Measurements from ENCODE around the gene TBCK.
"Not testable (repeated sequence)": the region's sequence is repeated elsewhere in the genome, so short reads cannot be mapped to it uniquely, and the experiment has no call there.

Gene TBCK

GRCh38 chr4:106208481-106209460 lies 107.2 kb downstream of the TBCK start:
- DNase-seq = no peak

GRCh38 chr4:106201373-106201772 lies 114.6 kb downstream of the TBCK start:
- DNase-seq = no peak

- DNase-seq = no peak
These were observed 120.5 kb downstream of the TBCK start for GRCh38 chr4:106195435-106195950.

DNA sequence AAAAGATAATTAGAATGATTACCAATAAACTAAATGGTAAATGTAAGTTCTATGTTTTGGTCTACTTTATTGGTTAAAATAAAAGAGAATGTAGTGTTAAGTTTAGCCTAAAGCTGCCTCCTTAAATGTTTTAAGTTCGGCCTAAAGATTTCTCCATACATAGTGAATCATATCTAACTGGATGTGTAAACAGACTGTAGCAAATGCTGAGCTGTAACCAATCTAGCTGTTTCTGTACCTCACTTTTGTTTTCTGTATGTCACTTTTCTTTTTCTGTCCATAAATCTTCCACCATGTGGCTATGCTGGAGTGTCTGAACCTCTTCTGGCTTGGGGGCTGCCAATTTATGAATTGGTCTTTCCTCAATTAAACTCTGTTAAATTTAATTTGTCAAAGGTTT lies 121.2 kb downstream of the TBCK start:
- DNase-seq = no peak

- DNase-seq = no peak
These were observed 123.9 kb downstream of the TBCK start for GRCh38 chr4:106192131-106192530.

GRCh38 chr4:106186201-106186600 lies 129.8 kb downstream of the TBCK start:
- DNase-seq = no peak

DNA sequence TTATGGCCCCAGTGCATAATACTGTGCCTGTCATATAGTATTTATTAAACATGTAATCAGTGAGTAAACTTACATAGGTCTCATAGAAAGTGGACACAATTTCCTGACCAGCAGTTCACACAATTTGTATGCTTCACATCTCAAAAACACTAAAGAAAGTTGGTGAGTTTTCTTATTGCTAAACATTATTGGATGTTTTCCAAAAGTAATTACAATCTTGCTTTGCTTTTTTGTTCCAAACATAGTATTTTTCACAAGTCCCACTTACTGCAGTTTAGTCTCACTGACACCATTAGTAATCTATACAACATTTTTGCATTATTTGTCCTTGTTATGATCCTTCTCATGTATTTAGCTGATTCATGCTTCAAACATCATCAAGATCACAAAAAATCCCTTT lies 132.5 kb downstream of the TBCK start:
- DNase-seq = no peak

- no peak for DNase-seq
These were observed 143.1 kb downstream of the TBCK start for GRCh38 chr4:106172861-106173260.

DNA sequence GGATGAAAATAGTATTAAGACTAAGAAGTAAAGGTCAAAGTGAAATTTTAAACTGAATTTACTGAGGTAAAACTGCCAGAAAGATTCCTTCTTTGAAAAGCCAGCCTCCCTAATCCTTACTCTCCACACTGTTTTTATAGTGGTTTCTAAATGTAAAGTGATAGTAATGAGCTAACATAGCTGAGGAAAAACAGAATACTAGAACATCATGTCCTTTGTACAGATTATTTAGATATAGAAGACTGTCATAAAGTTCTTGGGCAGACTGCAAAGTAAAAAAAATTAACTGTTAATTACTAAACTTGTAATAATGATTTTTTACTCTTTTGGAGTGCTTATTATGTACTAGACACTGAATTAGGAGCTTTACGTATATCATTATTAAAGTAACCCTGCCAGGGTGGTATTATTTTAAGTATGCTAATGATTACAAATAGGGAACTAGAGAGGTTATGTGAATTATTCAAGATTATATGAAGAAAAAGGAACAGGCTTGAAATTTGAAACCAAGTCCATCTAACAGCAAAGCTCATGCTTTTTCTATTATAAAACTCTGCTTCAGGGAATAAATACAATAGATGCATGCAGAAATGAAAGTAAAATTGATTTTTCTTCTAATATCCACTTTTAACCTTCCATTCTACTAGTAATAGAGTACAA lies 150.5 kb downstream of the TBCK start:
- DNase-seq = no peak

DNA sequence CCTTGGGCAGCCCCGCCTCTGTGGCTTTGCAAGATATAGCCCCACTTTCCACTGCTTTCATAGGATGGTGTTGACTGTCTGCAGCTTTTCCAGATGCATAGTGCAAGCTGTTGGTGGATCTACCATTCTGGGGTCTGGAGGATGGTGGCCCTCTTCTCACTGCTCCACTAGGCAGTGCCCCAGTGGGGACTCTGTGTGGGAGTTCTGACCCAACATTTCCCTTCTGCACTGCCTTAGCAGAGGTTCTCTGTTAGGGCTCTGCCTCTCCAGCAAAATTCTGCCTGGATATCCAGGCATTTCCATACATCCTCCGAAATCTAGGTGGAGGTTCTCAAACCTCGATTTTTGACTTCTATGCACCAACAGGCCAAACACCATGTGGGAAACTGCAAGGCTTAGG lies 153.7 kb downstream of the TBCK start:
- no peak for DNase-seq

GRCh38 chr4:106160560-106160959 lies 155.4 kb downstream of the TBCK start:
- DNase-seq = no peak

- no peak for DNase-seq
These were observed 166.1 kb downstream of the TBCK start for GRCh38 chr4:106149911-106150310.

- no peak for DNase-seq
These were observed 167.0 kb downstream of the TBCK start for GRCh38 chr4:106149026-106149425.

DNA sequence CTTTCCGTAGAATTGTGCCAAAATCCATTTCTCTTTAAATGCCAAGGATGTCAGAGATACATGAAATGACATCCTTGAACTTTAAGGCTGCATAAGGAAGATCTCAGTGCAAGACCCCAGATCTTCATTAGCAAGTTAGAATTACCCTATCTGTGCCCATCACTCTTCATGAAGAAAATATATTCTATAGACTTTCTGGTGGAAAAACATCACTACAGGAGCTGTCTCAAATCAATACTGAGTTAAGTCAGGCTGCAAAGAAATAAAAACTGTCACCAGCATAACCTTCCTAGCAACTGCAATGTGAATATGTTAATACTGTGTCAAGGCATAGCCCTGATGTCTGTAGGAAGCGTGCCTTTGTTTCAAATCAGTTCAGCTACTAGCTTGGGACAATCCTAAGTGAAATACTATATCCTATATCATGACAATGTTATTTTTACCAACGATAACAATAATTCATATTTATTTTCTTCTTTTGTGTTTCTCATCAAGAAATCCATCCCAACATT lies 173.3 kb downstream of the TBCK start:
- DNase-seq = no peak

DNA sequence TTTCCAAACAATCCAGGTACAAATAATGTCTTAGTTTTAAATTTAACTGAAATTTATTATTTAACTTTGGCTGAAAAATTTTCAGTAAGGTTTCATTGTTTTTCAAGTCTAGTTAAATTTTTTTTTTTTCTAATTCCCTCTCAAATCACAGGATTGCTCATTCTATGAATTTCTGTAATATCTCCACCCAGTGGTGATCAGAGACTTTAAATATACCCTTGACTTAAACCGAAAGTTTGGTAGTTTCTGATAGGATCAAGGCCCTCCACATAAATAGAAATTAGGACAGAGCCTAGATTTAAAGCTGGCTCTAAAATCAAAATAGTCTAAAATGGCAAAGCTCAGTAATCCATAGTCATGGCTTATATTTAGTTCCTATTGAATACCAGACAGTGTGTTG lies 175.4 kb downstream of the TBCK start:
- DNase-seq = no peak

- no peak for DNase-seq
These were observed 179.2 kb downstream of the TBCK start for GRCh38 chr4:106136777-106137331.

- no peak for DNase-seq
These were observed 184.0 kb downstream of the TBCK start for GRCh38 chr4:106132045-106132444.

GRCh38 chr4:106126062-106126461 lies 189.9 kb downstream of the TBCK start:
- DNase-seq = no peak

- not testable (repeated sequence) for DNase-seq
These were observed 196.0 kb downstream of the TBCK start for GRCh38 chr4:106119949-106120555.

DNA sequence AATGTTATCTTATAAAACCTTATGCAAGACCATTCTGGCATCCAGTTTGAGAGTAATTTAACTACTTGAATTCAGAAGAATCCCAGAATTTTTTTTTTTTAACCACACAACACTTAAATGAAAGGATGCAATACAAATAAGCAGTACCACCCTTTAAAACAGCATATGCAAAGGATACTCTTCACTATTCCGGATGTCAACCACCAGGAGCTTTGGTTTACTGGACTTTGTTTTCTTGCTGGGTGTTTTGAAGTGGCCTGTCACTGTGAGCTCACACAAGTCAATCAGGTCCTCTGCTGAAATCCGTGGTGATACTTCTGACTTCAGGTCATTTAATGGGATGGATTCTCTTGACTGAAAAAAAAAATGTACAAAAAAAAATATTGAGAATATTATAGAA lies 200.0 kb downstream of the TBCK start:
- DNase-seq = no peak

- DNase-seq = no peak
These were observed 201.7 kb downstream of the TBCK start for GRCh38 chr4:106114270-106114669.

DNA sequence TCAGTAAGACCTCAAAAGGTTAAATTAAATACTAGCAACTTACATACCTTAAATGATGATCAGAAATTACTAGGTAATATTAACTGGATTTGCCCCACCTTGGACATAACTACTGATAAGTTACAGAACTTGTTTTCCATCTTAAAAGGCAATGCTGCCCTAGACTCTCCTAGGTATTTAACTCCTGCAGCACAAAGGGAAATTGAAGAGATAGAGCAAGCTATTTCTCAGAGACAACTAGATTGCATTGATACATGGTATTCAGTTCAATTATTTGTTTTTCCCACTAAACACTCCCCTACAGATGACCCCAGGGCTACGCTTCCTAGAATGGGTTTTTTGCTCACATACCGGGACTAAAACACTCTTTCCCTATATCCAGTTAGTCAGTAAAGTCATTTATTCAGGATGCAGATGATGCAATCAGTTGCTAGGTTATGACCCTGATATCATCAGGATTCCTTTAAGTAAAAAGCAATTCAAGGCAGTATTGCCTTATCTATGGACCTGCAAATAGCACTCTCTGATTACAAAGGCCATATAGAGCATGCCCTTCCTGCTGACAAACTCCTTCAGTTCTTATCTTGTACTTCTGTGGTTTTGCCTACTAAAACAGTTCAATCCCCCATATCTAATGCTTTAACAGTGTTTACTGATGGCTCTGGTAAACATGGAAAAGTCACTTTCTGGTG lies 204.1 kb downstream of the TBCK start:
- not testable (repeated sequence) for DNase-seq
